ENCODE measurements around the gene PLCL2. TPM values are rescaled to one million over a fixed set of nuclear protein-coding genes. Genes with fewer than 3 reads are reported as not detected.

PLCL2 gene
- total and polyA plus RNA-seq, 2 donors (not counting 1 experiment from before 2014, with no cell fraction given) = 21.7 to 55.2 TPM

GRCh38 chr3:16936233-16936632 is 51.5 kb downstream of the PLCL2 start:
- Histone ChIP-seq H3K27ac (ENCODE audit: low read length in 2 of 2) (no peak overlapping the region), H3K4me1 (ENCODE audit: control insufficient read depth in 2 of 2, insufficient read depth in 2 of 2, low read length in 2 of 2) (peaks cover 22 to 58% of the 10 kb centered on the region in 2 donors), H3K27me3 (replicated peaks in 1 of 4; ENCODE audit: control extremely low read depth in 1 of 4, control insufficient read depth in 3 of 4, insufficient read depth in 4 of 4, low read length in 3 of 4) (no peaks in the 10 kb centered on the region), H3K9me3 (ENCODE audit: control extremely low read depth in 1 of 3, control insufficient read depth in 2 of 3, insufficient read depth in 1 of 3, low read length in 2 of 3) (peaks cover 0 to 3% (median 0%) of the 10 kb centered on the region in 3 donors), H3K79me2 (ENCODE audit: control insufficient read depth, insufficient read depth, low read length) (peaks cover 100% of the 10 kb centered on the region), H2AFZ (ENCODE audit: insufficient read depth, low read depth, low read length, poor library complexity, severe bottlenecking) (no peak overlapping the region), H3K9ac (ENCODE audit: low read length) (no peak overlapping the region), H3K4me3 (ENCODE audit: control extremely low read depth in 1 of 5, extremely low read depth in 1 of 5, insufficient read depth in 1 of 5, low read depth in 2 of 5, low read length in 4 of 5) (no peak overlapping the region), H3K4me2 (replicated peaks; ENCODE audit: low read depth, low read length, poor library complexity, severe bottlenecking) (peak overlapping the region; percentile 24), H3K36me3 (replicated peaks in 1 of 2; ENCODE audit: control extremely low read depth in 1 of 2, control insufficient read depth in 1 of 2, extremely low read depth in 1 of 2, insufficient read depth in 2 of 2, low read length in 1 of 2) (peaks cover 4% of the 10 kb centered on the region in 2 experiments), H4K20me1 (ENCODE audit: control insufficient read depth, insufficient read depth, low read length, poor library complexity, severe bottlenecking) (peaks cover 88% of the 10 kb centered on the region)
- peaks cover 80% of the 10 kb centered on the region for H3K4me1 Mint-ChIP-seq
- POLR2A ChIA-PET = no interaction called here
- no peak overlapping the region for H3K4me3 Mint-ChIP-seq
- ATAC-seq (ENCODE audit: low read depth) (no peak), DNase-seq (no peak)
- no peaks in the 10 kb centered on the region for H3K9me3 Mint-ChIP-seq (ENCODE audit: insufficient read depth)
- WGBS (ENCODE audit: insufficient coverage) = 40% methylated on average over 2 of the region's 2 CpGs
- TF ChIP-seq, protein P1, sequence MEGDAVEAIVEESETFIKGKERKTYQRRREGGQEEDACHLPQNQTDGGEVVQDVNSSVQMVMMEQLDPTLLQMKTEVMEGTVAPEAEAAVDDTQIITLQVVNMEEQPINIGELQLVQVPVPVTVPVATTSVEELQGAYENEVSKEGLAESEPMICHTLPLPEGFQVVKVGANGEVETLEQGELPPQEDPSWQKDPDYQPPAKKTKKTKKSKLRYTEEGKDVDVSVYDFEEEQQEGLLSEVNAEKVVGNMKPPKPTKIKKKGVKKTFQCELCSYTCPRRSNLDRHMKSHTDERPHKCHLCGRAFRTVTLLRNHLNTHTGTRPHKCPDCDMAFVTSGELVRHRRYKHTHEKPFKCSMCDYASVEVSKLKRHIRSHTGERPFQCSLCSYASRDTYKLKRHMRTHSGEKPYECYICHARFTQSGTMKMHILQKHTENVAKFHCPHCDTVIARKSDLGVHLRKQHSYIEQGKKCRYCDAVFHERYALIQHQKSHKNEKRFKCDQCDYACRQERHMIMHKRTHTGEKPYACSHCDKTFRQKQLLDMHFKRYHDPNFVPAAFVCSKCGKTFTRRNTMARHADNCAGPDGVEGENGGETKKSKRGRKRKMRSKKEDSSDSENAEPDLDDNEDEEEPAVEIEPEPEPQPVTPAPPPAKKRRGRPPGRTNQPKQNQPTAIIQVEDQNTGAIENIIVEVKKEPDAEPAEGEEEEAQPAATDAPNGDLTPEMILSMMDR (IDR thresholded peaks at IDR 0.05) = no peak
- TF ChIP-seq EZH2 (IDR thresholded peaks at IDR 0.05; ENCODE audit: borderline replicate concordance, insufficient read depth, low read depth, low read length, poor library complexity, severe bottlenecking) = no peak
- no peaks in the 10 kb centered on the region for H3K27me3 Mint-ChIP-seq
- CTCF ChIA-PET = interaction anchor here (0.9 kb wide), 1 partner anchor 19 kb away, joined by 3 read pairs; no protein-coding TSS in a partner anchor
- intact Hi-C loops (cut with micrococcal nuclease) = loop anchor here (10.0 kb wide), 1 partner anchor 51 kb away; the partner anchor contains the start of gene PLCL2
- no peak overlapping the region for H3K27ac Mint-ChIP-seq

DNA sequence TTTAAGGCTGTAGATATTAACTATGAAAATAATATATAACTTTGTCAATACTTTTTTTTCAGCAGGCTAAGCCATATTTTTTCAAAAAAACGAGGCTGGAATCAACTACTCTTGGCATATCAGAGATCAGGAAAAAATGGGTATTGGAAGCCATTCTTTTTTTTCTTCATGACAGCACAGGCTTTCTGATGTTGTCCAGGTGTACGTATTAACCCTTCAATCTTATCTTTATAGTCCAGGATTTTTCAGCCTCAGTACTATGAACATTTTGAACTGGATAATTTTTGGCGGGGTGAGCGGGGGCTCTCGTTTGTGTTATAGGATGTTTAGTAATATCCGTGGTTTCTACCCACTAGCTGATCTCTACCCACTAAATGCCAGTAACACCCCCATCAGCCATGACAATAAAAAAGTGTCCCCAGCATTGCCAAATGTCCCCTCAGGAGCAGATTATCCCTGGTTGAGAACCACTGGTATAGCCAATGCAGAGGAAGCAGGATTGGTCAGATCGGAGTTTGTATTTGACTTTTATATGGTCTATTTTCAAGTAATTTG is 52.0 kb downstream of the PLCL2 start:
- Histone ChIP-seq H3K27ac (ENCODE audit: low read length in 2 of 2) (no peak overlapping the region), H3K36me3 (replicated peaks in 1 of 2; ENCODE audit: control extremely low read depth in 1 of 2, control insufficient read depth in 1 of 2, extremely low read depth in 1 of 2, insufficient read depth in 2 of 2, low read length in 1 of 2) (peaks cover 4% of the 10 kb centered on the region in 2 experiments), H4K20me1 (ENCODE audit: control insufficient read depth, insufficient read depth, low read length, poor library complexity, severe bottlenecking) (peaks cover 88% of the 10 kb centered on the region), H3K79me2 (ENCODE audit: control insufficient read depth, insufficient read depth, low read length) (peaks cover 99% of the 10 kb centered on the region), H3K27me3 (replicated peaks in 1 of 4; ENCODE audit: control extremely low read depth in 1 of 4, control insufficient read depth in 3 of 4, insufficient read depth in 4 of 4, low read length in 3 of 4) (no peaks in the 10 kb centered on the region), H3K9ac (ENCODE audit: low read length) (peak overlapping the region; percentile 17), H3K4me1 (ENCODE audit: control insufficient read depth in 2 of 2, insufficient read depth in 2 of 2, low read length in 2 of 2) (peaks cover 22 to 58% of the 10 kb centered on the region in 2 donors), H2AFZ (ENCODE audit: insufficient read depth, low read depth, low read length, poor library complexity, severe bottlenecking) (no peak overlapping the region), H3K9me3 (ENCODE audit: control extremely low read depth in 1 of 3, control insufficient read depth in 2 of 3, insufficient read depth in 1 of 3, low read length in 2 of 3) (peaks cover 0 to 3% (median 0%) of the 10 kb centered on the region in 3 donors), H3K4me3 (ENCODE audit: control extremely low read depth in 1 of 5, extremely low read depth in 1 of 5, insufficient read depth in 1 of 5, low read depth in 2 of 5, low read length in 4 of 5) (no peak overlapping the region), H3K4me2 (replicated peaks; ENCODE audit: low read depth, low read length, poor library complexity, severe bottlenecking) (peak overlapping the region; percentile 47)
- ATAC-seq (ENCODE audit: low read depth) (no peak), DNase-seq (no peak)
- Mint-ChIP-seq H3K27ac (no peak overlapping the region), H3K27me3 (no peaks in the 10 kb centered on the region), H3K9me3 (ENCODE audit: insufficient read depth) (no peaks in the 10 kb centered on the region), H3K4me1 (peaks cover 81% of the 10 kb centered on the region), H3K4me3 (peak overlapping the region; percentile 65)
- intact Hi-C loops (cut with micrococcal nuclease) = loop anchor here (10.0 kb wide), 1 partner anchor 52 kb away; the partner anchor contains the start of gene PLCL2
- TF ChIP-seq, protein P1 (IDR thresholded peaks at IDR 0.05) = no peak
- TF ChIP-seq EZH2 (IDR thresholded peaks at IDR 0.05; ENCODE audit: borderline replicate concordance, insufficient read depth, low read depth, low read length, poor library complexity, severe bottlenecking) = no peak
- CTCF ChIA-PET = no interaction called here
- 40% methylated on average over 1 of the region's 7 CpGs for WGBS (ENCODE audit: insufficient coverage)
- POLR2A ChIA-PET = no interaction called here

Data from B cell (primary cell).